ENCODE measurements around the gene LOC128125822.

LOC128125822 gene

GRCh38 chr6:63597141-63598048, 25.1 kb downstream of the LOC128125822 start:
- H3K27me3 ChIP-seq (ENCODE audit: control insufficient read depth, insufficient read depth, low read length): no peaks in the 10 kb centered on the region
- no peaks in the 10 kb centered on the region for H3K4me1 ChIP-seq (ENCODE audit: control insufficient read depth, insufficient read depth, low read length)
- peak overlapping the region; percentile 85 for H3K4me3 ChIP-seq (ENCODE audit: low read length)
- H3K36me3 ChIP-seq (ENCODE audit: control insufficient read depth, insufficient read depth, low read length): no peaks in the 10 kb centered on the region
- no peak overlapping the region for H3K27ac ChIP-seq (ENCODE audit: low read depth, low read length)
- no peak overlapping the region for H3K9ac ChIP-seq (ENCODE audit: low read length)

GRCh38 chr6:63598049-63599036, 26.1 kb downstream of the LOC128125822 start:
- Histone ChIP-seq H3K27ac (ENCODE audit: low read depth, low read length) (no peak overlapping the region), H3K9ac (ENCODE audit: low read length) (no peak overlapping the region)

GRCh38 chr6:63599243-63599642, 27.0 kb downstream of the LOC128125822 start:
- H3K9ac ChIP-seq (ENCODE audit: low read length): no peak overlapping the region
- H3K36me3 ChIP-seq (ENCODE audit: control insufficient read depth, insufficient read depth, low read length): no peaks in the 10 kb centered on the region

More at GRCh38 chr6:63598049-63599036, 26.1 kb downstream of the LOC128125822 start:
- H3K4me3 ChIP-seq (ENCODE audit: low read length): peak overlapping the region; percentile 85
- no peaks in the 10 kb centered on the region for H3K36me3 ChIP-seq (ENCODE audit: control insufficient read depth, insufficient read depth, low read length)
- no peaks in the 10 kb centered on the region for H3K27me3 ChIP-seq (ENCODE audit: control insufficient read depth, insufficient read depth, low read length)
- no peaks in the 10 kb centered on the region for H3K4me1 ChIP-seq (ENCODE audit: control insufficient read depth, insufficient read depth, low read length)

GRCh38 chr6:63600136-63600535, 27.9 kb downstream of the LOC128125822 start:
- no peaks in the 10 kb centered on the region for H3K27me3 ChIP-seq (ENCODE audit: control insufficient read depth, insufficient read depth, low read length)

More at GRCh38 chr6:63599243-63599642, 27.0 kb downstream of the LOC128125822 start:
- Histone ChIP-seq H3K4me3 (ENCODE audit: low read length) (no peak overlapping the region), H3K4me1 (ENCODE audit: control insufficient read depth, insufficient read depth, low read length) (no peaks in the 10 kb centered on the region), H3K27ac (ENCODE audit: low read depth, low read length) (no peak overlapping the region), H3K27me3 (ENCODE audit: control insufficient read depth, insufficient read depth, low read length) (no peaks in the 10 kb centered on the region)

GRCh38 chr6:63609231-63609630, 37.0 kb downstream of the LOC128125822 start:
- H3K4me3 ChIP-seq (ENCODE audit: low read length): no peak overlapping the region
- H3K27me3 ChIP-seq (ENCODE audit: control insufficient read depth, insufficient read depth, low read length): no peaks in the 10 kb centered on the region
- H3K9ac ChIP-seq (ENCODE audit: low read length): no peak overlapping the region
- H3K36me3 ChIP-seq (ENCODE audit: control insufficient read depth, insufficient read depth, low read length): no peaks in the 10 kb centered on the region
- H3K27ac ChIP-seq (ENCODE audit: low read depth, low read length): no peak overlapping the region
- H3K4me1 ChIP-seq (ENCODE audit: control insufficient read depth, insufficient read depth, low read length): no peaks in the 10 kb centered on the region

More at GRCh38 chr6:63600136-63600535, 27.9 kb downstream of the LOC128125822 start:
- H3K4me3 ChIP-seq (ENCODE audit: low read length): no peak overlapping the region
- H3K27ac ChIP-seq (ENCODE audit: low read depth, low read length): no peak overlapping the region
- H3K4me1 ChIP-seq (ENCODE audit: control insufficient read depth, insufficient read depth, low read length): no peaks in the 10 kb centered on the region
- H3K9ac ChIP-seq (ENCODE audit: low read length): no peak overlapping the region
- no peaks in the 10 kb centered on the region for H3K36me3 ChIP-seq (ENCODE audit: control insufficient read depth, insufficient read depth, low read length)

GRCh38 chr6:63610944-63611343, 38.7 kb downstream of the LOC128125822 start:
- Histone ChIP-seq H3K9ac (ENCODE audit: low read length) (no peak overlapping the region), H3K4me3 (ENCODE audit: low read length) (no peak overlapping the region), H3K4me1 (ENCODE audit: control insufficient read depth, insufficient read depth, low read length) (no peaks in the 10 kb centered on the region)

GRCh38 chr6:63611560-63611959, 39.3 kb downstream of the LOC128125822 start:
- Histone ChIP-seq H3K27ac (ENCODE audit: low read depth, low read length) (no peak overlapping the region), H3K9ac (ENCODE audit: low read length) (no peak overlapping the region), H3K27me3 (ENCODE audit: control insufficient read depth, insufficient read depth, low read length) (no peaks in the 10 kb centered on the region), H3K36me3 (ENCODE audit: control insufficient read depth, insufficient read depth, low read length) (no peaks in the 10 kb centered on the region), H3K4me1 (ENCODE audit: control insufficient read depth, insufficient read depth, low read length) (no peaks in the 10 kb centered on the region), H3K4me3 (ENCODE audit: low read length) (no peak overlapping the region)

More at GRCh38 chr6:63610944-63611343, 38.7 kb downstream of the LOC128125822 start:
- Histone ChIP-seq H3K36me3 (ENCODE audit: control insufficient read depth, insufficient read depth, low read length) (no peaks in the 10 kb centered on the region), H3K27me3 (ENCODE audit: control insufficient read depth, insufficient read depth, low read length) (no peaks in the 10 kb centered on the region), H3K27ac (ENCODE audit: low read depth, low read length) (no peak overlapping the region)

GRCh38 chr6:63615590-63615989, 43.3 kb downstream of the LOC128125822 start:
- H3K4me1 ChIP-seq (ENCODE audit: control insufficient read depth, insufficient read depth, low read length): no peaks in the 10 kb centered on the region
- no peaks in the 10 kb centered on the region for H3K27me3 ChIP-seq (ENCODE audit: control insufficient read depth, insufficient read depth, low read length)
- no peak overlapping the region for H3K9ac ChIP-seq (ENCODE audit: low read length)
- no peaks in the 10 kb centered on the region for H3K36me3 ChIP-seq (ENCODE audit: control insufficient read depth, insufficient read depth, low read length)
- no peak overlapping the region for H3K27ac ChIP-seq (ENCODE audit: low read depth, low read length)
- H3K4me3 ChIP-seq (ENCODE audit: low read length): no peak overlapping the region

Data from rectal smooth muscle tissue (tissue), 1 donor.